ENCODE measurements around the gene IKZF2. TPM values are rescaled to one million over a fixed set of nuclear protein-coding genes. Genes with fewer than 3 reads are reported as not detected.

The IKZF2 gene
- total and polyA plus RNA-seq, 8 donors, result 0.65 to 8.6 (median 3.2) TPM

- Histone ChIP-seq H3K27ac (no peak overlapping the region), H3K4me1 (no peaks in the 10 kb centered on the region), H3K9me3 (no peaks in the 10 kb centered on the region), H3K4me3 (no peak overlapping the region), H3K27me3 (no peaks in the 10 kb centered on the region), H3K36me3 (no peaks in the 10 kb centered on the region)
- intact Hi-C loops (cut with DNase I), result no loop called here
- FAIRE-seq, result no peak
- peak in 1 of 4 donors; percentile 28 for ATAC-seq
- no peak for TF ChIP-seq CTCF (IDR thresholded peaks at IDR 0.05)
- DNase-seq, result no peak
Observed at GRCh38 chr2:213164263-213164662, 12.9 kb upstream of the IKZF2 start.

DNA sequence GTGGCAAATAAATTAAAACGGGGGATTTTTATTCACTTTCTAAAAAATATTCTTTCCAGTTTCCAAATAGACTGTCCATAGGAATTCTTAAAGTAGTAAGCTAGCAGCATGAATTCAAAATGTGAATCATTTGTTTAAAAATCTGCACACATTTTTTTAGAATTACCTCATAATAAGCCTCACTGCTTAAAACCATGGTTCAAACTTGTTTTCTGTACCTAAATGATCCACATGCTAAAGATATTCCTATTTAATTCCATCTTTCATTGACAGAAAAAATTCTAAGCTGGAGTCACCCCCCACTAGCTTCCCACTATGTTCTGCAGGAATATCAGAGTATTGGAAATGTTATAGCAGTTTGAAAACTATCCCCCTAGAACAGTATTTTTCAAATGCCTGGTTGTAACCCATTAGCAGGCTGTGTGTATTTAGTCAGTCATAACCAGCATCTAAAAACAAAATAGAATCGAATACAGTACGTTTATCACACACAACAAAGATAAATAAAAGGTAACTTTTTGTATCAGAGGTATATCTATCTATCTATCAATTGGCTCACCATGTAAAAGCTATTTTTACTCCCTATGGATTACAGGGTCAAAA, 11.2 kb upstream of the IKZF2 start:
- 54 to 62% methylated on average over 3 of the region's 3 CpGs for WGBS, 2 donors
- H3K4me3 ChIP-seq, result no peak overlapping the region
- H3K9me3 ChIP-seq, result no peaks in the 10 kb centered on the region
- intact Hi-C loops (cut with DNase I), result no loop called here
- H3K36me3 ChIP-seq, result no peaks in the 10 kb centered on the region
- ATAC-seq (no peak), DNase-seq (no peak), FAIRE-seq (no peak)
- no peak for TF ChIP-seq CTCF (IDR thresholded peaks at IDR 0.05)
- H3K27ac ChIP-seq, result no peak overlapping the region
- no peaks in the 10 kb centered on the region for H3K27me3 ChIP-seq
- H3K4me1 ChIP-seq, result no peaks in the 10 kb centered on the region

GRCh38 chr2:213161759-213162515, 10.5 kb upstream of the IKZF2 start:
- no peak overlapping the region for H3K4me3 ChIP-seq
- intact Hi-C loops (cut with DNase I), result no loop called here
- no peaks in the 10 kb centered on the region for H3K27me3 ChIP-seq
- H3K9me3 ChIP-seq, result no peaks in the 10 kb centered on the region
- DNase-seq (no peak), ATAC-seq (no peak), FAIRE-seq (no peak)
- 55 to 61% methylated on average over 5 of the region's 5 CpGs for WGBS, 2 donors
- no peak overlapping the region for H3K27ac ChIP-seq
- no peak for TF ChIP-seq CTCF (IDR thresholded peaks at IDR 0.05)
- no peaks in the 10 kb centered on the region for H3K36me3 ChIP-seq
- H3K4me1 ChIP-seq, result no peaks in the 10 kb centered on the region

DNA sequence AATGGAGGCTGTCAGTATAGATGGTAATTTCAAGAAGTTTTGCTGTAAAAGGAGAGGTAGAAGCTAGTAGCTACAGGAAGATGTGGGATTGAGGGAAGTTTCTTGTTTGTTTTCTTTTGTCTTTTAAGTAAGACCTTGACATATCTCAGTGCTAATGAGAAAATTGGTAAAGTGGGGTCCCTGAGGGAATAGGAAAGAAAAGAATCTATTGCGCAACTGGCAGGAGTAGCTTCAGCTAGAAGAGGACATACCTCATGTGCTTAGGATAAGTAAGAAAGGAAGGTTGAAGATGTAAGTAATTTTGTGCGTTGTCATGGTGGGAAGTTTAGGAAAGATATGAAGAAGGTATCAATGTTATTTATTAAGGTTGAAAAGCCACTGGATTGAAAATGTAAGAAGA, 8.4 kb upstream of the IKZF2 start:
- H3K4me1 ChIP-seq, result no peaks in the 10 kb centered on the region
- H3K27ac ChIP-seq, result no peak overlapping the region
- no peaks in the 10 kb centered on the region for H3K9me3 ChIP-seq
- H3K27me3 ChIP-seq, result no peaks in the 10 kb centered on the region
- H3K4me3 ChIP-seq, result no peak overlapping the region
- DNase-seq (no peak), ATAC-seq (no peak), FAIRE-seq (no peak)
- WGBS, 2 donors, result 83 to 87% methylated on average over 2 of the region's 2 CpGs
- H3K36me3 ChIP-seq, result no peaks in the 10 kb centered on the region
- intact Hi-C loops (cut with DNase I), result loop anchor here in 1 of 3 donors (10.0 kb wide), 1 partner anchor 385 kb away; no protein-coding TSS in a partner anchor
- no peak for TF ChIP-seq CTCF (IDR thresholded peaks at IDR 0.05)

GRCh38 chr2:213157242-213157641, 5.8 kb upstream of the IKZF2 start:
- WGBS, 2 donors, result 47 to 62% methylated on average over 3 of the region's 3 CpGs
- ATAC-seq (no peak), FAIRE-seq (no peak), DNase-seq (no peak)
- Histone ChIP-seq H3K36me3 (no peaks in the 10 kb centered on the region), H3K27me3 (no peaks in the 10 kb centered on the region), H3K27ac (no peak overlapping the region), H3K9me3 (no peaks in the 10 kb centered on the region), H3K4me3 (no peak overlapping the region), H3K4me1 (peaks cover 0 to 6% (median 4%) of the 10 kb centered on the region in 3 donors)
- no peak for TF ChIP-seq CTCF (IDR thresholded peaks at IDR 0.05)
- intact Hi-C loops (cut with DNase I), result loop anchor here in 1 of 3 donors (10.0 kb wide), 1 partner anchor 382 kb away; no protein-coding TSS in a partner anchor
